Fibroblast of the aortic adventitia (primary cell): ENCODE results near the gene MGLL. TPM values are rescaled to one million over a fixed set of nuclear protein-coding genes. Genes with fewer than 3 reads are reported as not detected.

Source experiments
- DNase-seq: peaks from one replicate; pipeline ENCODE4 v3.0.0-alpha.2; 2010; ENCODE audit warnings: low read depth
- H3K4me3 ChIP-seq: 2 replicates; pipeline ENCODE4 v1.5.1; 2011; ENCODE audit warnings: low read depth, mild to moderate bottlenecking, control low read depth, low read length, moderate library complexity
- total RNA-seq: library from RNA; depleted of rRNA; stranded (reverse); fragments of >200 nt; gene quantifications from 2 replicates; pipeline ENCODE4 v1.2.3, GENCODE V29; 2012; ENCODE audit warnings: low replicate concordance
- TF ChIP-seq, protein P1 (sequence below): IDR thresholded peaks from 2 replicates; pipeline ENCODE4 v1.5.1; 2011; ENCODE audit warnings: mild to moderate bottlenecking, low read length, control low read depth, inconsistent platforms; ENCODE audit not compliant: insufficient read depth

MGLL gene
- total RNA-seq, 1 donor = 25.8 TPM

DNA sequence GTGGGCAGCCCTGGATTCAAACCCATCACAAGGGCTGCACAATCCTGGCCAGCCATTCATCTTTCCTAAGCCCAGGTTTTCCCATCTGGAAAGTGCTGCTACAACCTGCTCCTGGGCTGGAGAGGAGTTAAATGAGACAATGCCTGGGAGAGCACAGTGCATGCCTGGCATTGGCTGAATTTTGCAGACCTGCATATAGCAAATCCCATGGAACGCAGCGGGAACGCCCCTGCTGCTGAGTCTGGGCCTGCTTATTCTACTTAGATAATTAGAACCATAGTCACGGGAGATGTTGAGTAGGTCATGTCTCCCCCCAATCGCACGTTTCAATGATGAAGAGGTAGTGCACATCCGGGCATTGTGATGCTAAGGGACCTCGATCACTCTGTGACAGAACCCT, 102.9 kb downstream of the MGLL start:
- TF ChIP-seq, protein P1, sequence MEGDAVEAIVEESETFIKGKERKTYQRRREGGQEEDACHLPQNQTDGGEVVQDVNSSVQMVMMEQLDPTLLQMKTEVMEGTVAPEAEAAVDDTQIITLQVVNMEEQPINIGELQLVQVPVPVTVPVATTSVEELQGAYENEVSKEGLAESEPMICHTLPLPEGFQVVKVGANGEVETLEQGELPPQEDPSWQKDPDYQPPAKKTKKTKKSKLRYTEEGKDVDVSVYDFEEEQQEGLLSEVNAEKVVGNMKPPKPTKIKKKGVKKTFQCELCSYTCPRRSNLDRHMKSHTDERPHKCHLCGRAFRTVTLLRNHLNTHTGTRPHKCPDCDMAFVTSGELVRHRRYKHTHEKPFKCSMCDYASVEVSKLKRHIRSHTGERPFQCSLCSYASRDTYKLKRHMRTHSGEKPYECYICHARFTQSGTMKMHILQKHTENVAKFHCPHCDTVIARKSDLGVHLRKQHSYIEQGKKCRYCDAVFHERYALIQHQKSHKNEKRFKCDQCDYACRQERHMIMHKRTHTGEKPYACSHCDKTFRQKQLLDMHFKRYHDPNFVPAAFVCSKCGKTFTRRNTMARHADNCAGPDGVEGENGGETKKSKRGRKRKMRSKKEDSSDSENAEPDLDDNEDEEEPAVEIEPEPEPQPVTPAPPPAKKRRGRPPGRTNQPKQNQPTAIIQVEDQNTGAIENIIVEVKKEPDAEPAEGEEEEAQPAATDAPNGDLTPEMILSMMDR = no peak
- H3K4me3 ChIP-seq = no peak overlapping the region
- DNase-seq = no peak

DNA sequence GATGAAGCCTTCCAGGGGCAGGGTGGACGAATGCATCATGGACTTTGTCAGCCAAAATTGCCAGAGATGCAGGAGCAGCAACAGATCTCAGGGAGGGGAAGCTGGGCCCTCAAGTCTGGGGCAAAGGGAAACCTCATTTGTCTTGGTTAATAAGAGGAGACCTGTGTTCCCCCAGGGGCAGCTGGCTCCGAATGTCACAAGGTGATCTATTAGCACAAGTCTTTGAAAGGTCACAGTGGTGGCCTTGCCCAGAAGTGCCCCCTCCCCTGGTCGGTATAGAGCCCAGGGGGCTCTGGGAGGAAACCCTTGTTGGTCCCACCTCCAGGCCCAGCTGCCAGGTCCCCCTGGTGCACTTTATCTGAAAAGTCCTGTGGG, 103.4 kb downstream of the MGLL start:
- H3K4me3 ChIP-seq = no peak overlapping the region
- DNase-seq = peak; percentile 27
- TF ChIP-seq, protein P1 = no peak

DNA sequence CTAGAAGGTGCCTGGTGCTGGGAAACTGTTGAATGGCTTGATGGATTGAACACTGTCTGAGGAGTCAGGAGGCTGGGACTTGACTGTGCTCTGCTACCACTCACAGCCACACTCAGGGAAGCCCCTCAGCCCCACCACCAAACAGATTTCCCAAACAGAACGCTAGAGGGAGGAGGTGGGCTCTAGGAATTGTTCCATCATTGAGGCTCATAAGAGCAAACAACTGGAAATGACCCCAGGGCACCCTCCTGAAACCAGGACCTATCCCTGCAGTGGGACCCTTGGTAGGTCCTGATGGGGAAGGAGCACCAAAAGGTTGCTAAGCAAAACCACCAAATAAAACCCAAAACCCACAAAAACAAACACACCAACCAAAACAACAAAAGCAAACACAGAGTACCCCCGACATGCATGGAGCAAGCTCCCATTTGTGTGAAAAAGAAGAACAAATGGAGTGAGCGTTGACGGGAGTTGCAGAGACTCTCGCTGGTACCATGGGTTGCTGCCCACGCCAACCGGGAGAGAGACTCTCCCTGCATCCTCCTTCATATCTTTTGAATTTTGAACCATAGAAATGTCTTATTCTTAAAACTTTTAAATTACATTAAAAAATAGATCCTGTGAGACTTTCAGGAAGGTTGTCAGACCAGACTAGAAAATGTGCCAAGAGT, 103.9 kb downstream of the MGLL start:
- H3K4me3 ChIP-seq = no peak overlapping the region
- TF ChIP-seq, protein P1 = no peak
- DNase-seq = no peak

DNA sequence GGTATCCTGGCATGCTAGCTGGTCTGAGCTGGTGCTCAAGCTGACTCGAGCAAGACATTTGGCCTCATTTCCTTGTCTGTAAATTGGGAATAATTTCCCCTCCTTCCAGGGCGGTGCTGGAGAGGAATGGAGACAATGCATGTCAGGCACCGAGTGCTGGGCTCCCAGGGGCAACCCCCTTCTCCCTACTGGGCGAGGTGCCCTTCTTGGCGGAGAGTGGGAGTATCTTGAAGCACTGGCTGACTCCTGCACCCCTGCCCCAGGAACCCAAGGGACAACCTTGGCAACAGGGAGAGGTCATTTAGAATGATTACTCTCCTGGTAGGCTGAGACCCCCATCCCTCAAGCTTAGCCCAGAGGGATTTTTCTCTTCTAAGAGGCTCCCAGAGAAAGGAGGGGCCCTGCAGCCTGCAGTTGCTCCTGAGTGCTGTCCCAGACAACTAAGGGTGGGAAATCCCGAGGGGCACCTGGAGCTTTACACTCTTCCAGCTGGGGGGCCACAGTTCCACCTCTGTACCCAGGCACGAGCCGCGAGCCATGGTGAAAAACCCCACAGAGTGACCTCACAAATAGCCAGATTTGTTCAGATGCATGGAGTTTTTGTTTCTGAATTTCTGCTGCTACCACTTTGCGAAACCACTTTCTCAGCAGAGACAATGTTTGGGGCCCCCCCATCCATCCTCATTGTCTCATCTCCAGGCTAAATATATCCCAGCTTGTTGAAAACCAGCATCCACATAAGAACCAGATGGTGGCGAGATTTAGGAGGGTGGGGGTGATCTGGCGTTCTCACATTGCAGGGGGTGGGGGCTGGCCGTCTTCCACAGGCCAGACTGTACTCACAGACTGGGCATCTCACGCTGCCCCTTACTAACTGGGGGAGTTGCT, 104.7 kb downstream of the MGLL start:
- H3K4me3 ChIP-seq = no peak overlapping the region
- TF ChIP-seq, protein P1 = no peak
- DNase-seq = no peak

DNA sequence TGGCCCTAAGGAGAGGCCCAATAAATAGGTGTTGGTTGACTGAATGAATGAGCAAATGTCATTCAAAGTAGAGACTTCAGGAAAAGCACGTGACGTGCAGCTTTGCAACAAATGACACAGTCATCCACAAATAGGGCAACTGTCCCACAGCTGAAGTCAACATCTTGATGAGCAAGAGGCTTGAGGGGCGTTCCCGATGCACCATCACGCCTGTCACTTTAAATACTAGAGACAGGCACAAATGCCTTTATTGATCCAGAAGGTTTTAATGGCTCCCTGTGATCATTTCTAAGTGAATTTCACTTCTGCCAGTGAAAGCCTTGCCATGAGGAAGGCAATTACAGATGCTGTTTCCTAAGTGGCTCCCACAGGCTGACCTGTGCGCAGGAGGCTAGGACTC, 105.9 kb downstream of the MGLL start:
- DNase-seq = no peak
- TF ChIP-seq, protein P1 = no peak
- H3K4me3 ChIP-seq = no peak overlapping the region

DNA sequence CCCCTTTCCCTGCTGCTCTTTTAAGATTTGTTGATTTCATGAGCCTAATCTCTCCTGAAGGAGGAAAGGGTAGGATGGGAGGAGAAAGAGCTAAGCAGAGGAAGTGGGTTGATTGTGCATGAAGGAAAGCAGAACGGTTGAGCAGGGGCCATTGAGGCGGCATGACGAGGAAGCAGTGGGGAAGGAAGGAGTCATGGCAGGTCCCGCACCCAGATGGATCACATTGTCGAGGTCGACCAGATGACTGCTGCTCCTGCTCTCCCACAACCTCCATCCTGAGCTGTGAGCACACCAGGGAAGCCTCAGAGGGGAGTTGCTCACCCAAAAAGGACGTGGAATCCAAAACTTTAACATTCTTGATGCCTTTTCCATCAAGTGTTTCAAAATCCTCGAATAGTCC, 106.8 kb downstream of the MGLL start:
- TF ChIP-seq, protein P1 = no peak
- no peak for DNase-seq
- H3K4me3 ChIP-seq = no peak overlapping the region
